ENCODE data around the gene SAMHD1. TPM values are rescaled to one million over a fixed set of nuclear protein-coding genes. Genes with fewer than 3 reads are reported as not detected.

Gene SAMHD1
- total and polyA plus RNA-seq, 2 of the 8 experiments (the other 6 are each of a cell fraction or from before 2014, with no cell fraction given), result 22.0 to 37.1 TPM

GRCh38 chr20:36917240-36917639 is 34.3 kb downstream of the SAMHD1 start:
- Histone ChIP-seq H3K27ac (ENCODE audit: low read depth, low read length) (no peak overlapping the region), H3K23ac (ENCODE audit: insufficient read length) (no peak overlapping the region), H3K36me3 (ENCODE audit: control insufficient read depth in 2 of 4, insufficient read depth in 4 of 4, low read length in 3 of 4) (peaks cover 0 to 36% (median 2%) of the 10 kb centered on the region in 4 experiments; a peak in 6 of 8 replicates), H4K91ac (replicated peaks; ENCODE audit: insufficient read length, low read length) (no peak overlapping the region), H3K27me3 (replicated peaks in 1 of 4; ENCODE audit: control insufficient read depth in 3 of 4, extremely low read depth in 1 of 4, insufficient read depth in 3 of 4, low read length in 3 of 4) (no peaks in the 10 kb centered on the region), H2BK120ac (replicated peaks; ENCODE audit: low read depth, low read length) (no peak overlapping the region), H3K18ac (ENCODE audit: extremely low read depth, low read length) (no peak overlapping the region), H2AFZ (ENCODE audit: low read length) (no peak overlapping the region), H3K9me3 (ENCODE audit: insufficient read depth in 2 of 2, low read depth in 1 of 2, low read length in 1 of 2) (no peaks in the 10 kb centered on the region), H2BK20ac (ENCODE audit: low read length) (no peak overlapping the region), H4K20me1 (replicated peaks in 1 of 2; ENCODE audit: control insufficient read depth in 1 of 2, insufficient read depth in 2 of 2, low read length in 2 of 2) (no peaks in the 10 kb centered on the region), H3K79me2 (ENCODE audit: control insufficient read depth in 1 of 2, insufficient read depth in 2 of 2, low read length in 2 of 2) (no peaks in the 10 kb centered on the region), H3K79me1 (ENCODE audit: low read depth, low read length) (no peaks in the 10 kb centered on the region), H3K4me3 (ENCODE audit: extremely low read depth in 1 of 4, insufficient read depth in 2 of 4, low read depth in 3 of 4, low read length in 4 of 4) (no peak overlapping the region), H2BK12ac (ENCODE audit: low read depth, low read length) (no peak overlapping the region), H2AK5ac (ENCODE audit: low read depth, low read length) (no peak overlapping the region), H3K4me1 (replicated peaks in 1 of 4; ENCODE audit: control insufficient read depth in 3 of 4, insufficient read depth in 4 of 4, low read length in 3 of 4) (peaks cover 0 to 1% (median 0%) of the 10 kb centered on the region in 4 experiments; a peak in 1 of 7 replicates), H4K8ac (ENCODE audit: extremely low read depth, insufficient read depth, low read length) (no peak overlapping the region; the same call in 1 of the 2 replicates), H2BK5ac (ENCODE audit: low read depth, low read length) (no peak overlapping the region), H4K5ac (ENCODE audit: insufficient read length, low read depth, low read length) (no peak overlapping the region), H3K4ac (replicated peaks; ENCODE audit: insufficient read length, low read depth, low read length) (no peak overlapping the region), H2BK15ac (ENCODE audit: low read length) (no peak overlapping the region), H3K9ac (replicated peaks in 1 of 4; ENCODE audit: extremely low read depth in 1 of 4, low read depth in 3 of 4, low read length in 3 of 4) (no peak overlapping the region), H3K23me2 (ENCODE audit: low read depth, low read length) (no peaks in the 10 kb centered on the region), H3K14ac (ENCODE audit: insufficient read length) (no peak overlapping the region), H3K56ac (replicated peaks; ENCODE audit: insufficient read length, low read depth, low read length) (no peak overlapping the region), H3K4me2 (ENCODE audit: insufficient read depth in 1 of 2, low read depth in 2 of 2, low read length in 2 of 2) (no peak overlapping the region)
- WGBS, 2 experiments (ENCODE audit: extremely low coverage in 1 of 2, insufficient coverage in 1 of 2, insufficient read length in 1 of 2, insufficient replicate concordance in 2 of 2, low coverage in 1 of 2, low lambda C conversion rate in 2 of 2, missing lambda C conversion rate in 1 of 2), result 88% methylated on average over 6 of the region's 6 CpGs; no CpG with 5 or more reads in 1 of the 2 experiments
- ChIA-PET CTCF (ENCODE audit: partially characterized antibody) (interaction anchor here (0.6 to 3.3 kb wide), 7 partner anchors 11 to 1325 kb away, joined by 3 to 15 read pairs (median 5); no protein-coding TSS in a partner anchor), POLR2A (ENCODE audit: partially characterized antibody) (no interaction called here)
- DNase-seq (ENCODE audit: low read depth in 1 of 2, low spot score in 2 of 2), result no peak
- no peak for FAIRE-seq
- TF ChIP-seq, protein P1, sequence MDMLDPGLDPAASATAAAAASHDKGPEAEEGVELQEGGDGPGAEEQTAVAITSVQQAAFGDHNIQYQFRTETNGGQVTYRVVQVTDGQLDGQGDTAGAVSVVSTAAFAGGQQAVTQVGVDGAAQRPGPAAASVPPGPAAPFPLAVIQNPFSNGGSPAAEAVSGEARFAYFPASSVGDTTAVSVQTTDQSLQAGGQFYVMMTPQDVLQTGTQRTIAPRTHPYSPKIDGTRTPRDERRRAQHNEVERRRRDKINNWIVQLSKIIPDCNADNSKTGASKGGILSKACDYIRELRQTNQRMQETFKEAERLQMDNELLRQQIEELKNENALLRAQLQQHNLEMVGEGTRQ (IDR thresholded peaks at IDR 0.05; ENCODE audit: low read length), result no peak
